Vein endothelial cell (primary cell): Measurements from ENCODE around the gene SZT2. TPM values are rescaled to one million over a fixed set of nuclear protein-coding genes. Genes with fewer than 3 reads are reported as not detected.

Source experiments
- small RNA-seq: library from RNA; depleted of rRNA; stranded (forward); fragments of <200 nt; gene quantifications from one replicate; pipeline ENCODE3, GENCODE V24; 2012
- total RNA-seq: library from RNA; depleted of rRNA; stranded (reverse); fragments of >200 nt; gene quantifications from 2 replicates; pipeline ENCODE4 v1.2.3, GENCODE V29; 2012

The SZT2 gene
- total RNA-seq, result 32.1 and 32.7 TPM in 2 replicates

GRCh38 chr1:43389326-43390313, at the start of gene SZT2, which contains the start of gene MED8:
Gene SZT2 (plus strand): TSS chr1:43389899. CDS start chr1:43389969, 70 bp downstream.
Gene MED8 (minus strand): TSS chr1:43389800. CDS start chr1:43389764, 36 bp downstream.

GRCh38 chr1:43358746-43359693, 30.7 kb upstream of the SZT2 start, which contains the start of gene CDC20:
Gene CDC20 (plus strand): TSS chr1:43358981. CDS start chr1:43359216, 235 bp downstream.

GRCh38 chr1:43367904-43368645, 21.6 kb upstream of the SZT2 start, which contains the start of gene ELOVL1:
Gene ELOVL1 (minus strand): TSS chr1:43368011. CDS start chr1:43365609, 2,402 bp downstream.

GRCh38 chr1:43453442-43454269, 64.0 kb downstream of the SZT2 start, which contains the start of gene HYI:
Gene HYI (minus strand): TSS chr1:43453931. CDS start chr1:43453793, 138 bp downstream.

Small RNA genes lying within 50 kb of the gene (small RNA-seq; reads per million reads assigned to genes)
- not detected for gene MIR6735

Other genes with a start within 250 kb of the SZT2 start
- 98.3 and 146 TPM in 2 replicates for gene EBNA1BP2, start 217.6 kb upstream of the SZT2 start, total RNA-seq
- gene CFAP57, start 217.6 kb upstream of the SZT2 start, total RNA-seq, result 0.10 and 1.3 TPM in 2 replicates
- gene TMEM125, start 119.9 kb upstream of the SZT2 start, total RNA-seq, result not detected in 2 replicates
- gene C1orf210, start 104.3 kb upstream of the SZT2 start, total RNA-seq, result not detected in 2 replicates
- 636 and 1,011 TPM in 2 replicates for gene TIE1, start 88.9 kb upstream of the SZT2 start, total RNA-seq
- gene MPL, start 52.1 kb upstream of the SZT2 start, total RNA-seq, result under 0.01 and 0.10 TPM in 2 replicates
- 46.4 and 73.2 TPM in 2 replicates for gene CDC20, start 30.9 kb upstream of the SZT2 start, total RNA-seq
- 78.5 and 80.4 TPM in 2 replicates for gene ELOVL1, start 21.9 kb upstream of the SZT2 start, total RNA-seq
- gene MED8, start 99 bp upstream of the SZT2 start, total RNA-seq, result 42.8 and 46.2 TPM in 2 replicates
- gene HYI, start 64.0 kb downstream of the SZT2 start, total RNA-seq, result 137 and 244 TPM in 2 replicates
- gene PTPRF, start 141.0 kb downstream of the SZT2 start, total RNA-seq, result 173 and 288 TPM in 2 replicates